GM19238 (cell line): ENCODE data around the gene PCK1.

Source experiments
- DNase-seq: peaks from one replicate; pipeline ENCODE4 v3.0.0; 2011; ENCODE audit warnings: low spot score; ENCODE audit not compliant: insufficient read length

The PCK1 gene

DNA sequence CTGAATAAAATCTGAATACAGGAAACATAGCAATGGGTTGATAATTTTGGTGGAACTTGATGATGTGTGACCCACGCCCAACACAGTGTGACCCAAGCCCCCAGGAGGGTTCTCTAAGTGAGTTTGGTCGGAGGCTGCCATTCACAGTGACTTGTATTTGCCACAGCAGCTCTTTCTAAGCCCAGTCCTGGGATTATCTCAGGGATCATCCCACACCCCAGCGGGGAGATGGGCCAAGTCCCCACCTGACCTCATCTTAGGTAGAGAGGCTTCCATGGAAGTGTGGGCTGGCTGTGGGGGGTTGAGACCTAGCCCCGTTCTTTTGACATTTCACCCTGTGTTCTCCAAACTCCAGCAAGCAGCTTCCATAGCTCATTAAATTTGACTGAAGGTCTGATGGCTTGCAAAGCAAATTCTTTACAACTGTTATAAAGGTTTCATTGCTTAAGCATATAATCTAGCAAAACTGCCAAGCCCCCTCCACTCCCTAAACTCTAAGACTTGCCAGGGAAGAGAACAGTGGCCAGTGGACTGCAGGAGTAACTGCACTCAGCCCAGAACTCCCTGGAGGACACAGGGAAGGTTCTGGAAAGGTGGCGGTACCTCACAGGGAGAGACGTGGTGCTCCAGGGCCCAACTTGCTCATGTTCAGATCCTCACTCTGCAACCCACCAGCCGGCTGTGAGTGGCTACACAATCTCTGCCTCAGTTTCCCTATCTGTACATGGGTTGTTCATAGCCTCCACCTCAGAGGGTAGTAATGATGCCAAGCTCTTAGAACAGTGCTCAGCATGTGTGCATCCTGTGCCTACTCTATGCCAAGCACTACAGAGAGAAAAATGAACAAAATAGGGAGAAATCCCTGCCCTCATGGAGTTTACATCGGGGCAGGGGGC lies 1.0 kb upstream of the PCK1 start:
- DNase-seq: no peak

DNA sequence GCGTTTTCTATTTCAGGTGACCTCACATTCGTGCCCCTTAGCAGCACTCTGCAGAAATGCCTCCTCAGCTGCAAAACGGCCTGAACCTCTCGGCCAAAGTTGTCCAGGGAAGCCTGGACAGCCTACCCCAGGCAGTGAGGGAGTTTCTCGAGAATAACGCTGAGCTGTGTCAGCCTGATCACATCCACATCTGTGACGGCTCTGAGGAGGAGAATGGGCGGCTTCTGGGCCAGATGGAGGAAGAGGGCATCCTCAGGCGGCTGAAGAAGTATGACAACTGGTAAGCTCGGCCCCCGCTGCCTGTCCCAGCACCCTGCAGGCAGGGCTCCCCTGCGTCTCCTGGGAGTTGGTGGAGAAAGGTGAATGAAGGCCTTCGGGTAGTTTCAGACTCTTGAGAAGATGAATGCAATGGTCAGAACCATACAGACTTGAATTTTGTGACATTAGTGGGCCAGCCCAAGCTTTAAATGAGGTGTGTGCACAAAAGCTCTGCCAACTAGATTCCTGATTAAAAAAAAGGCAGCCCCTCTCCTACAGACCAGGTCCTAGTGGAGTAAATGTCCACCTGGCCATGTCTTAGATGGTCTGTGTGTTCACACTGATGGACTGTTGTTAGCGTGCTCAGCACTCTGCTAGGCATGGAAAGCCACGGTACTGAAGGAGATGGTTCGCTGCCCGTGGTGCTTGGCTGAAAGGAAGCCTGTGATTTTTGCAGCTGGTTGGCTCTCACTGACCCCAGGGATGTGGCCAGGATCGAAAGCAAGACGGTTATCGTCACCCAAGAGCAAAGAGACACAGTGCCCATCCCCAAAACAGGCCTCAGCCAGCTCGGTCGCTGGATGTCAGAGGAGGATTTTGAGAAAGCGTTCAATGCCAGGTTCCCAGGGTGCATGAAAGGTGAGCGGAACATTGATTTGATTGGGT lies 708 bp downstream of the PCK1 start:
- DNase-seq: no peak

DNA sequence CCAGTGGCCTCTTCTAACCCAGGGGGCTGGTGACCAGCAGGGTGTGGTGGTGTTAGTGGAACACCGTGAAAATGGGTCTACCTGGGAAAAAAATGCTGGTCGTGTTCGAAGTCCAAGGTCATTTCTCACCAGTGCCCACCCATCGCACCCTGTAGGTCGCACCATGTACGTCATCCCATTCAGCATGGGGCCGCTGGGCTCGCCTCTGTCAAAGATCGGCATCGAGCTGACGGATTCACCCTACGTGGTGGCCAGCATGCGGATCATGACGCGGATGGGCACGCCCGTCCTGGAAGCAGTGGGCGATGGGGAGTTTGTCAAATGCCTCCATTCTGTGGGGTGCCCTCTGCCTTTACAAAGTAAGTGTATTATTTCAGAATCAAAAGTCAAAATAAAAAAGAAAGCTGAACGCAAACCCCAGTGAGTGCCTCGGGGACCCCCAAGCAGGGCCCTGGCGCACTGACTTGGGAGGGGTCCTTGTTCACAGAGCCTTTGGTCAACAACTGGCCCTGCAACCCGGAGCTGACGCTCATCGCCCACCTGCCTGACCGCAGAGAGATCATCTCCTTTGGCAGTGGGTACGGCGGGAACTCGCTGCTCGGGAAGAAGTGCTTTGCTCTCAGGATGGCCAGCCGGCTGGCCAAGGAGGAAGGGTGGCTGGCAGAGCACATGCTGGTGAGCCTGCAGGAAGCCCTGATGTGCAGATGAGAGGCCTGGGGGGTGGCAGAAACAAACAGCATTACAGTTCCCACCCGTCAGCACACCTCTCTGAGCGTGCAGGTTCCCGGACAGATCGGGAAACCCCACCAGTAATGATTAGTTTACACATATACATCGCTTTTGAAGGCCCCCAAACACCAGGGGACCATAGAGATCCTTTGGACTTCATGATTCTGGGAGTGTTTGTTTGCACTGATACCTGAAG lies 1.9 kb downstream of the PCK1 start:
- no peak for DNase-seq

DNA sequence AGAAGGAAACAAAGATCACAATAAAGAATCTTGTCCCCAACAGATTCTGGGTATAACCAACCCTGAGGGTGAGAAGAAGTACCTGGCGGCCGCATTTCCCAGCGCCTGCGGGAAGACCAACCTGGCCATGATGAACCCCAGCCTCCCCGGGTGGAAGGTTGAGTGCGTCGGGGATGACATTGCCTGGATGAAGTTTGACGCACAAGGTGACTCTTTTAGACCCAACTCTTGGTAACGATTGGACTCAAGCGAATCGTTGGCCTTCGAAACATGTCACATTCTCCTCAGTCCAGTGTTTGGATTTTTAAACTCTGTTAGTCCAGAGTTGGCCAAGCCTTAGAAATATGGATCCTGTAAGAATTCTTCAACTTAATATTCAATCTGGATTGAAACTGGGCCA lies 2.6 kb downstream of the PCK1 start:
- no peak for DNase-seq

DNA sequence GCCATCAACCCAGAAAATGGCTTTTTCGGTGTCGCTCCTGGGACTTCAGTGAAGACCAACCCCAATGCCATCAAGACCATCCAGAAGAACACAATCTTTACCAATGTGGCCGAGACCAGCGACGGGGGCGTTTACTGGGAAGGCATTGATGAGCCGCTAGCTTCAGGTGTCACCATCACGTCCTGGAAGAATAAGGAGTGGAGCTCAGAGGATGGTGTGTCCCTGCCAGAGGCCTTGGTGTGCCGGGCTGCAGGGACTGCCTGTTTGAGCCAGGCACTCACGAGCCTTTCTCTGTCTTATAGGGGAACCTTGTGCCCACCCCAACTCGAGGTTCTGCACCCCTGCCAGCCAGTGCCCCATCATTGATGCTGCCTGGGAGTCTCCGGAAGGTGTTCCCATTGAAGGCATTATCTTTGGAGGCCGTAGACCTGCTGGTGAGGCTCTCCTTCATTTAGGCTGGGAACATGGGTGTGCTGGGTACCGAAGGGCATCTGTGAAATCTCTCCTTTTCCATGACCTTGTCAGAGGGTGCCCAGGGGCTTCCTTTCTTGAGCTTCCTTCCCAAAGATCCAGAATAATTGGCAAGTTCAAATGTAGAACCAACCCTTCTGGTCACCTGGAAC lies 3.4 kb downstream of the PCK1 start:
- DNase-seq: no peak

DNA sequence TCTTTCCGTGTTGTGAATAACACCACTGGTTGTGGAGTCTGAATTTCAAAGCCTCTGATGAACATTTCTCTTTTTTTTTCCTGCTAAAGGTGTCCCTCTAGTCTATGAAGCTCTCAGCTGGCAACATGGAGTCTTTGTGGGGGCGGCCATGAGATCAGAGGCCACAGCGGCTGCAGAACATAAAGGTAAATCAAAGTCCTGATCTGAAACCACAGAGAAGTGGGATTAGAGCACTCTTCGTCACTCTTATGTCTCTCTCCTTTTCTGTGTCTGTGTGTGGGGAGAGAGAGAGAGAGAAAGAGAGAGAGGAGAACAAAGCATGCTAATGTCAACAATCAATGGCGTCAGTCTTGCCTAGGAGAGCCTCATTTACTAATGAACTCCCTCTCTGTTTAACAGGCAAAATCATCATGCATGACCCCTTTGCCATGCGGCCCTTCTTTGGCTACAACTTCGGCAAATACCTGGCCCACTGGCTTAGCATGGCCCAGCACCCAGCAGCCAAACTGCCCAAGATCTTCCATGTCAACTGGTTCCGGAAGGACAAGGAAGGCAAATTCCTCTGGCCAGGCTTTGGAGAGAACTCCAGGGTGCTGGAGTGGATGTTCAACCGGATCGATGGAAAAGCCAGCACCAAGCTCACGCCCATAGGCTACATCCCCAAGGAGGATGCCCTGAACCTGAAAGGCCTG lies 4.2 kb downstream of the PCK1 start:
- no peak for DNase-seq

DNA sequence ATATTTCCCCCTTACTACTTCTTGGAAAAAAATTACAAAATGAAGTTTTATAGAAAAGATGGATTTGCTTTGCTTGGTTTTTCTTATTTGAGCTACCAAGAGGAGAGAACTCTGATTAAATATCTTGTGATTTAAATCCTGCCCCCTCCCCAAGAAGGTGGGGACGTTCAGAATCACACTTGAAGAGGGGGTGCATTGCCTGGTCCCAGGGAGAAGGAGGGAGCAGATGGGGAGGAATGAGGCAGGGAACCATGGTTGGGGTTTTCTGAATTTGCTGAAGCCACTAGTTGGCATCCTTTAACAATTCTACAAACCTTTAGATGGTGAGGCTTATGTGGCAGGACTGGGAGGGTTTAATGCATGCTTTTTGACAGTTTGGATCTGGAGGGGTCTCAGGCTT lies 5.5 kb downstream of the PCK1 start:
- no peak for DNase-seq

DNA sequence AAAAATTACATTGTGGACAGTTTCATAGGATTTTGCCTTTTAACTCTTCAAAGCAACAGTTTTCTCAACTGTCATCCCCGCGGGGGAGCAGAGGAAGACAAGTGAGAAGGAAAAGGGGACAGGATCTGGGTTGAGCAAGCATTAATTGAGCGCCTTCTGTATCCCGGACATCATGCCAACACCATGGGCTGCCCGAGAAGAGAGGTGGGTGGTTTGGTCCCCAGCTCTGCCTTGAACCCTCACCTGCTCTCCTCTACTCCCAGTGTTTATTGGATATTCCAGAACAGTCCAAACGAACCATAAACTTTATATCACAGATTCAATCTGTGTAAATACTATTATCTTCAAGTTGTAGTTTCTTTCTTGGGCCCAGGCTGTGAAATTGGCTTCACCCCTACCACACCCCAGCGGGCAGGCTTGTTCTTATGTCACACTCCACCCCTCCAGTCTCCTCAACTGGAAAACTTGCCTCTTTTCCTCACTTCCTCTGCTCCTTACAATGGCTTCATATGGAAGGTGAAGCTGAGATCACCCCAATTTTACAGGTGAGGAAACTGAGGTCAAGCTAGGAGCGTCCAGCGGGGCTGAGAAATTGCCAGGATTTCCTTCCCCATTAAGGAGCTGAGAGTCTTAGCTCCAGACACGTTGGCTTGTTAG lies 6.0 kb downstream of the PCK1 start:
- DNase-seq: no peak

DNA sequence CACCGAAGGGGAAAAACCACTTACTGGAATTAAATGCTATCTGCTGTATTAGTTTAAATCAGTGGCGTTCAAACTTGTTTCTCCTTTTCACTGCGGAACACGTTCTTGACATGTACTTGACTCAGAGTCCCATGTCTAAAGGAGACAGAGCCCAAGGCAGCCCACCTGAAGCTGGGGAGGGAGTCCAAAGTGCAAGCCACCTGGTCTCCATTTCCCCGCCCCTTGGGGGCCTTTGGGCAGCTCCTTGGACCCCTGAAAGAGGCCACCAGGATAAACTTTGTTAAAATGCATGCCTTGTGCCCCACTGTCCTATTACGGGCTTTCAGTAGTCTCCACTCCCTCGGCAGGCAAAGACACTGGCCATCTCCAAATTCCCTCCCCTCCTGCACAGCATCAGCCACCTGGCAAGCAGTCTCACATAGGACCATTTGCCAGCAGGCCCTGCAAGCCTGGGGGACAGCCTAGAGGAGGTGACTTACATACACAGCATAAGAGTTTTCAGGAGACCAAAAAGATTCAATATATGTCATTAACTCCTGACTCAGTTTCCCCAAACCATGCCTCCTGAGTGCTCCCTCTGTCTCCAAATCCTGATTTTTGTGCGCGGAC lies 6.7 kb downstream of the PCK1 start:
- no peak for DNase-seq

DNA sequence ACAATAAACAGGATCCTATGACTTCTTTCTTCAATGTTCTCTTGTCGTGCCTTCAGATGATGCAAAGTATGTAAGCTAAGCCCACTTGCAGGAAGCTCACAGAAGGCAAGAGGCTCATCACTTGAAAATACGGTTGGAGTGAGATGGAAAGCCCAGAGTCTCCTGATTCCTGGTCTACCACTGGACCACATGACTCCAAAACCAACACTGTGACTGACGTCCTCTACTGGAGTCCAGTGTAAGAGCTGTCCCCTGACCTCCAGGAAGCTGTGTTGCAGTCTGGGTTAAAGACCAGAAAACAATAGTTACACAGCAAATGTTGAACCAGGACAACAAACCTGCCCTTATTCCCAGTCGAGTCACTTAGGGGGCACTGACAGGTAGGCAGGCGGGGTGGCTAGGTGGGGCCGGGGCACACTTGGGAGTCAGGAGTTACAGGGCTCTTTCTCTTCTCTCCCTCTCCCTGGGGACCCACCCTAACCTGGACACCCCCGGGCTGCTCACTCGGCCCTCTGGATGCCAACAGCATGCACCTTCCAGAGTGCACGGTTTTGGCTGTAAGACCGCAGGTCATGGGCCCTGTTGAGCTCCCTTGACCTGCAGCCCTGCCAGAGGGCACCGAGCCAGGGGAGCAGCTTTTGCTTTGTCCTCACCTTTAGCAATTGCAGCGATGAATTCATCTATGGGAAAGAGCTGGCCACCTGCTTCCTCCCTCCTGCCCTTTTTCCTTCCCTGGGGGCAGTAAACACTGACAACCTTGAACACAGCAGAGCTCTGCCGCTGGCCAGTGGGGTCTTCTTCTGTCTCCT lies 7.4 kb downstream of the PCK1 start:
- DNase-seq: no peak

DNA sequence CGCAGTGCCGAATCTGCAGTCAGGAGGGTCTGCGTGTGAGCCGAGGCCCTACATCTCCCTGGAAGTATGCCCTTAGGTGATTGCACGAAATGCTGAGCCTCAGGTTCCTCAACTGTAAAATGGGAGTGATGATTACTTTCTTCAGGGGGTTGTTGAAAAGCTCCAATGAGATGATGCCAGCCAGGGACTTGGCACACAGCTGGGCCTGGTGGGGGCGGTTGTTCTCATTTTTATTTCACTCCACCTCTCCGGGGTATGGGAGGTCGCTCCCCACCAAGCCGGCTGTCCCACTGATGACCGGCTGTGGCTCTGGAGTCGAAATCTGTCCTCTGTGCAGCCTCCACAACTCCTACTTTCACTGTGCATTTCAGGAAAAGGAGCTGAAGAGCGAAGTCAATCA lies 8.1 kb downstream of the PCK1 start:
- DNase-seq: no peak

DNA sequence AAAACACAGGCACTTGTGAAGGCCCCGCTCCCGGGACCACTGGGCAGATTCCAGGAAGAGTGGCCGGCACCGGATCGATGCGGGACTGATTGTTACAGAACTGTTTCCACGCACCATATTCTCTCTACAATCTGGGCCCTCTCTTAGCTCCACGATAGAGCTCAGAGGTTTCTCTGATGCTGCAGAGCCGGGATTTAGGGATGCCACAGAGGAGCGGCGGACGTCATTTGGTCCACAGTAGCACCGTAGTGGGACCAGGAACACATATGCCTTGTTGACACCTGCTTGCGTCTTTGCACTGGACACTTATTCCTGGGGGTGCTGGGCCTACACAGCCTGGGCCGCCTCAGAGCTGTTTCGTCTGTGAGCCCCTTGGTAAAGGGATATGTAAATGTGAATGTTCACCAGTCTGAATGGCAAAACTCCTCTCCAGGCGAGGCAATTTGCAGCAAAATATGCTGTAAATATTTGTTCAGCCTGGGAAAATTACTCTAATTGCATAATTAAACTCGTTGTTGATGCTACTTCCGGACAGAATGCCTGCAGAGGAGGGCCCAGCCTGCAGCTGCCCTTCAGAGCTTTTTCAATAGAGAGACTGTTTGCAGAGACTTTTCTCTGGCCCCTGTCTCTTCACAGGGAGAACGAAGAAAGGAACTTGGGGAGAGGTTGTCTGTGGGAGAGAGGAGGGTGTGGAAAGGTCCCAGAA lies 9.4 kb downstream of the PCK1 start:
- DNase-seq: no peak

DNA sequence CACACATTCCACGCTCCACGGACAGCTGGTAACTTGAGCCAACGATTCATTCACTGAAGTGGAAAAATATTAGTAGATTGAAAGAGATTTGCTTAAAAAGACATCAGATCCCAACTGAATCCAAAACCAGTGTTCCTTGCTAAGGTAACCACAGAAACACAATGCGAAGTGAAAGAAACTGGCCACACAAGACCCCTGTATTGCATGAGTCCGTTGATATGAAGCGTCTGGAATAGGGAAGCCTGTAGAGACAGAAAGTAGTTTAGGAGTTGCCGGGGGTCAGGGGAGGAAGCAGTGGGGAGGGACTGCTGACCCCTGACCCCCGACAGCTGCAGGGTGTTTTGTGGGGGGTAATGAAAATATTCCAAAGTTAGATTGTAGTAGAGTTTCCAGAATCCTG lies 10.0 kb downstream of the PCK1 start:
- DNase-seq: no peak

DNA sequence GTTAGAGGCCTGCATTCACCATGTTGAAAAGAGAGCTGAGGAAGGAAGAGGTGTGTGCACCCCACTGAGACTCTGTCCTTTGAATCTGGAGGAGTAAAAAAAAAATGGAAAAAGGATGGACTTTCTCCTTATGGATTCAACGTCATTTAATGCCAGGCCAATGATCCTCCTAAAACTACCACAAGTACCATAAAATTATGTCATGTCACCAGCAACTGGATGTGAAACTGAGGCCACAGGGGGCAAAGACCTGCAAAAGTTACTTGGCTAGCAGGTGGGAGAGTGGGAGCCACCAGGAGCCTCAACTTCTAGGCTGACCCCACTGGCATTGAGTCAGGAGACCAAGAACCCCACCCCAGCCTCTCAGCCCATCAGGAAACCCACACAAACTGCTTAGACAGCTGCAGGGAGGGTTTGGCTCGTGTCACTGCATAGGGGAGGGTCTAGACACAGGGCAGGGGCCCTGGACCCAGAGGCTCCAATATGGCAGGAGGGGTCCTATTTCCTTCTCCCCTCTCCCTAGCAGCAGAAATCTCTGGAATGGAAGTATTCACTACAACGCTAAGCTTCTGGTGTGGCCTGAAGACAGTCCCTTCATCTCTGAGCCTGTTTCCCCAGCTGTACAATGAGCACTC lies 11.0 kb downstream of the PCK1 start:
- no peak for DNase-seq

DNA sequence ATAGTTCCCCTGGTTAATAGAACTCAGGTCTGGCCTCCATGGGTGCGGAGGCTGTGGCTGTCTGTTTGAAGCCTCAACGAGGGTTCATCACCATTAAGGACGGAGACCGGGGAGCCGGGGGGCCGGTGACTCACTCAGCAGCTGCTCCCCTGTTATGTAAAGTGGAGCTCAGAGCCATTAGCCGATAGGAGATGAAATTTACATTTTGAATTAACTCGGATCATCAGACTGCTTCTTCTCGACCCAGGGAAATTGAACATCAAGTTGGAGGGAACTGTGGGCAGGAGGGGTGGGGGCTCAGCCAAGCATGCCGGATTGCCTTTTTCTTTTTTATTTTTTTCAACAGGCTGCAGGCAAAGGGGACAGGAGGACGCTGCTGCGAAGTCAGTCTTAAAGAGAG lies 12.3 kb downstream of the PCK1 start:
- DNase-seq: no peak

DNA sequence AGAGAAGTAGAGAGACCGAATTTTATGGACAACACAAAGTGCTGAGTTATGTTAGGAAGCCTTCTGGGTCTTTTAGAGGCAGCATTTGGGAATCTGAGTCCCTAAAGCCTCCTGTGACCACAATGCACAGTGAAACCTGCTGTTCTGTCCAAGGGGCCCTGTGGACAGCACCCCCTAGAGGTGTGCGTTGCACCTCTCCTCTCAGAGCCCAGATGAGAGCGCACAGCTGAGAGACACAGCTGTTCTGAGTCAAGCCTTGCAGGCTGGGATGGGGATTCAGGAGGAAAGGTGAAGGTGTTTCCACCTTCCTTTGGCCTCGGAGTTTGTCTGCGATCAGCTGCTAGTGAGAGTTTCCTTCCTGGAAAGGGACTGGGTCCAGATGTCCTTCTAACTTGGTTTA lies 13.0 kb downstream of the PCK1 start:
- no peak for DNase-seq

DNA sequence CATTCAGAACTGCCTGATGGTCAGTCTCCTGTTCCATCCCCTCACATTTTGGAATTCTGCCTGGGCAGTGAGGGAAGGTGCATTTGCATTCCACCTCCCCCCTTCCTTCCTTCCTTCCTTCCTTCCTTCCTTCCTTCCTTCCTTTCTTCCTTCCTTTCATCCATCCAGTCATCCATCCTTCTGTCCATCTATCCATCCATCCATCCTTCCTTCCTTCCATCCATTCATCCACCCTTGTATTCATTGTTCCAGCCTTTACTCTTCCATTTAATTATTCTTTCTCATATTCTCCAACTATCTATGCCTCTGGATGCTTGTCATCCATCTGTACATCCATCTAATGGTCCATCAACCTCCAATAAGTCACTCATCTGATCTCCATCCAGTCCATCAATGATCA lies 14.0 kb downstream of the PCK1 start:
- DNase-seq: no peak
